BE2C (cell line): ENCODE measurements around the gene ADAM30.

Experiments
- DNase-seq: peaks from one replicate; pipeline ENCODE4 v3.0.0-alpha.2; 2020
- H3K27me3 ChIP-seq: fragments of 250-450 bp; sonication (Bioruptor Pico); 2 replicates; pipeline ENCODE4 v1.5.1; 2020; ENCODE audit warnings: mild to moderate bottlenecking
- H3K36me3 ChIP-seq: fragments of 250-450 bp; sonication (Bioruptor Pico); 2 replicates; pipeline ENCODE4 v1.5.1; 2020; ENCODE audit warnings: mild to moderate bottlenecking
- H3K4me1 ChIP-seq: fragments of 250-450 bp; sonication (Bioruptor Pico); 2 replicates; pipeline ENCODE4 v1.5.1; 2020
- H3K4me3 ChIP-seq: 2 replicates; pipeline ENCODE4 v1.5.1; 2011; ENCODE audit warnings: low read depth, low read length
- H3K9me3 ChIP-seq: fragments of 250-450 bp; sonication (Bioruptor Pico); 2 replicates; pipeline ENCODE4 v1.5.1; 2020
- TF ChIP-seq, protein P1 (sequence below): IDR thresholded peaks from 2 replicates; pipeline ENCODE4 v1.5.1; 2012; ENCODE audit warnings: mild to moderate bottlenecking, low read depth, low read length

The ADAM30 gene

DNA sequence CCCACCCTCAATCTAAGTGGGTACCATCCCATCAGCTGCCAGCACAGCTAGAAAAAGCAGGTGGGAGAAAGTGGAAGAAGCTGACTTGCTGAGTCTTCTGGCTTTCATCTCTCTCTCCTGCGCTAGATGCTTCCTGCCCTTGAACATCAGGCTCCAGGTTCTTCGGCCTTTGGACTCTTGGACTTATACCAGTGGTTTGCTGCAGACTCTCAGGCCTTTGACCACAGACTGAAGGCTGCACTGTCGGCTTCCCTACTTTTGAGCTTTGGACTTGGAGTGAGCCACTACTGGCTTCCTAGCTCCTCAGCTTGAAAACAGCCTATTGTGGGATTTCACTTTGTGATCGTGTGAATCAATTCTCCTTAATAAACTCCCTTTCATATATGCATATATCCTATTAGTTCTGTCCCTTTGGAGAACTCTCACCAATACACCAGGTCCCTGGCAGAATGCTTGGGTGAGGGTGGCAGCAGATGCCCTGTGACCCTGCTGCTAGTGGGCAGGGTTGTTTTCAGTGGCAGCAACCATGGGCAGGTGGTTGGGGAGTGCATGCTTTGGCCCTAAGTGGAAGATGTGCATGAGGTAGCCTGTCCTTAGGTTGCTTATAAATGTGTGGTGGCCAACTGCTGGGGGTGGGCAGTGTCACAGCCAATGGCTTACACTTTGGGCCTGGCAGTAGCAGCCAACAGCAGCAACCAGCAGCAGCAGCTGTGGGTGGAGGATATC lies 10.8 kb upstream of the ADAM30 start:
- H3K27me3 ChIP-seq = peaks cover 10% of the 10 kb centered on the region
- no peak for DNase-seq
- H3K9me3 ChIP-seq = no peaks in the 10 kb centered on the region
- no peaks in the 10 kb centered on the region for H3K4me1 ChIP-seq
- H3K36me3 ChIP-seq = no peaks in the 10 kb centered on the region
- TF ChIP-seq, protein P1, sequence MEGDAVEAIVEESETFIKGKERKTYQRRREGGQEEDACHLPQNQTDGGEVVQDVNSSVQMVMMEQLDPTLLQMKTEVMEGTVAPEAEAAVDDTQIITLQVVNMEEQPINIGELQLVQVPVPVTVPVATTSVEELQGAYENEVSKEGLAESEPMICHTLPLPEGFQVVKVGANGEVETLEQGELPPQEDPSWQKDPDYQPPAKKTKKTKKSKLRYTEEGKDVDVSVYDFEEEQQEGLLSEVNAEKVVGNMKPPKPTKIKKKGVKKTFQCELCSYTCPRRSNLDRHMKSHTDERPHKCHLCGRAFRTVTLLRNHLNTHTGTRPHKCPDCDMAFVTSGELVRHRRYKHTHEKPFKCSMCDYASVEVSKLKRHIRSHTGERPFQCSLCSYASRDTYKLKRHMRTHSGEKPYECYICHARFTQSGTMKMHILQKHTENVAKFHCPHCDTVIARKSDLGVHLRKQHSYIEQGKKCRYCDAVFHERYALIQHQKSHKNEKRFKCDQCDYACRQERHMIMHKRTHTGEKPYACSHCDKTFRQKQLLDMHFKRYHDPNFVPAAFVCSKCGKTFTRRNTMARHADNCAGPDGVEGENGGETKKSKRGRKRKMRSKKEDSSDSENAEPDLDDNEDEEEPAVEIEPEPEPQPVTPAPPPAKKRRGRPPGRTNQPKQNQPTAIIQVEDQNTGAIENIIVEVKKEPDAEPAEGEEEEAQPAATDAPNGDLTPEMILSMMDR = no peak
- H3K4me3 ChIP-seq = no peak overlapping the region

- no peak for DNase-seq
- Histone ChIP-seq H3K9me3 (no peaks in the 10 kb centered on the region), H3K4me1 (no peaks in the 10 kb centered on the region), H3K27me3 (peaks cover 7% of the 10 kb centered on the region), H3K4me3 (no peak overlapping the region), H3K36me3 (no peaks in the 10 kb centered on the region)
- TF ChIP-seq, protein P1 = no peak
Observed at GRCh38 chr1:119903443-119903835, 7.1 kb upstream of the ADAM30 start.

DNA sequence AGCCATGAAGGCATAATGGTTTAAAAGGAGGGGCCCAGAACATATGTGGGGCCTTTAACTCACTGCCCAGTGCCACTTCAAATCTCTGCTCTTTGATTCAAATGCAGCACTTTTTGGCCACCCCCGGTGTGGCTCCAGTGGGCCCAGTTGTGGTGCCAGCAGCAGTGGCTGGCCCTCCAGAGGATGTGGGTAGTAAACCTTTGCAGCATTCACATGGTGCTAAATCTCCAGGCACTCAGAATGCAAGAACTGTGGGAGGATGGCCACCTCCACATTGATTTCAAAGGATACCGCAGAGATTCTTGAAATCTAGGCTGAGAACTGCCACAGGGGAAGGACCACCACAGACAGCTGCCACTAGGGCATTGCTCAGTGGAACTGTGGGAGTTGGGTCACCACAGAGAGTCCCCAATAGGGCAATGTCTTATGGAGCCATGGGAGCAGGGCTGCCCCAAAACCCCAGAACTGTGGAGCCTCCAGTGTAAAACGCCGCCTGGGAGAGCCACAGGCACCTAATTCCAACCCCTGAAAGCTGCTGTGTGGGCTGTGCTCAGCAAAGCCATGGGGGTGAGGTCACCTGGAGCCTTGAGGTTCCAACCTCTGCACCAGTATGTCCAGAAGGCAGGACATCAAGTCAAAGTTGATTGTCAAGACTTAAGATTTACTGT lies 6.6 kb upstream of the ADAM30 start:
- TF ChIP-seq, protein P1 = no peak
- no peaks in the 10 kb centered on the region for H3K9me3 ChIP-seq
- H3K4me1 ChIP-seq = no peaks in the 10 kb centered on the region
- H3K27me3 ChIP-seq = peaks cover 13% of the 10 kb centered on the region
- no peaks in the 10 kb centered on the region for H3K36me3 ChIP-seq
- no peak overlapping the region for H3K4me3 ChIP-seq
- DNase-seq = no peak

DNA sequence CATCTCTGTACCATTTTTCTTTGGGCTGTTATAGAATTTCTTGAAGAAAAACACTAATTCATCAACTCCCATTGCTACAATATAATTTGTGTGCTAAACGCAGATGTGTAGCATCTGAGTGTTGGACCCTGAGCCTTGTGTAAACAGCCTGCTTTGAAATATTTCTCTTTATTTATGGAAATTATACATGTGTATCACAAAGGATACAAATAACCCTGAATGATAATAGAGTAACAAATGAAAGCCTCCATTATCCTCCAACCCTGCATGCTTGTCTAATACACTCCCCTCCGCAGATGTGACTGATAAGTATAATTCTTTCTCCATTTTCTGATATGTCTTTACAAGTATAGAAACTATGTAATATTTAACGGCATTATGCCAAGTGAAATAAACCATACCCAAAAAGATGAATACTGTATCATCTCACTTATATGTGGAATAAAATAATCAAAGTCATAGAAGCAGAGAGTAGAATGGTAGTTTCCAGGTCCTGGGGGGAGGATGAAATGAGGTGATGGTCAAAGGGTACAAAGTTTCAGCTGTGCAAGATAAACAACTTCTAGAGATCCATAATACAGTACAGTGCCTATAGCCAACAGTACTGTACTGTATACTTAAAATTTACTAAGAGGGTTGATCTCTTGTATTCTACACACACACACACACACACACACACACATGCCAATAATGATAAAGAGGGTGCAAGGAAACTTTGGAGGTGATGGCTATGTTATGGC lies 2.8 kb upstream of the ADAM30 start:
- no peaks in the 10 kb centered on the region for H3K36me3 ChIP-seq
- H3K9me3 ChIP-seq = no peaks in the 10 kb centered on the region
- TF ChIP-seq, protein P1 = no peak
- peaks cover 34% of the 10 kb centered on the region for H3K27me3 ChIP-seq
- H3K4me1 ChIP-seq = no peaks in the 10 kb centered on the region
- H3K4me3 ChIP-seq = no peak overlapping the region
- no peak for DNase-seq

- Histone ChIP-seq H3K36me3 (no peaks in the 10 kb centered on the region), H3K9me3 (no peaks in the 10 kb centered on the region), H3K27me3 (peaks cover 37% of the 10 kb centered on the region), H3K4me1 (no peaks in the 10 kb centered on the region), H3K4me3 (no peak overlapping the region)
- TF ChIP-seq, protein P1 = no peak
- DNase-seq = no peak
Observed at GRCh38 chr1:119898530-119898929, 2.2 kb upstream of the ADAM30 start.
